GM12801 (cell line): Measurements from ENCODE around the gene NUDT16L1.

Experiments used
- CTCF ChIP-seq: IDR thresholded peaks from one replicate; pipeline ENCODE4 v1.5.1; 2011; ENCODE audit warnings: control low read depth; ENCODE audit not compliant: insufficient read length; ENCODE audit errors: extremely low read depth

The NUDT16L1 gene

GRCh38 chr16:4709481-4709880, 16.1 kb downstream of the NUDT16L1 start:
- TF ChIP-seq CTCF, result no peak

- no peak for TF ChIP-seq CTCF
Measured at GRCh38 chr16:4713663-4714501, 20.5 kb downstream of the NUDT16L1 start.

- TF ChIP-seq CTCF, result no peak
Measured at GRCh38 chr16:4714996-4715395, 21.6 kb downstream of the NUDT16L1 start.

GRCh38 chr16:4718466-4718865, 25.1 kb downstream of the NUDT16L1 start:
- no peak for TF ChIP-seq CTCF

GRCh38 chr16:4723071-4723767, 29.9 kb downstream of the NUDT16L1 start:
- TF ChIP-seq CTCF, result no peak

- no peak for TF ChIP-seq CTCF
Measured at GRCh38 chr16:4724661-4725270, 31.4 kb downstream of the NUDT16L1 start.

- TF ChIP-seq CTCF, result no peak
Measured at GRCh38 chr16:4726616-4727015, 33.3 kb downstream of the NUDT16L1 start.
